SK-N-SH treated with all-trans-retinoic acid at 6 μM for 48 hours (cell line): ENCODE data around the gene AAGAB.

Experiments
- ATAC-seq: fragments of 200-7000 bp; cut with Tn5 transposase; 3 replicates; pipeline ENCODE4 v1.9.1; 2020; ENCODE audit warnings: mild to moderate bottlenecking, moderate library complexity
- ARNTL ChIP-seq: fragments of 450-650 bp; formaldehyde crosslinking; IDR thresholded peaks from 2 replicates; pipeline ENCODE4 v1.5.0; 2020; ENCODE audit warnings: low read depth, mild to moderate bottlenecking, moderate library complexity, borderline replicate concordance
- BACH2 ChIP-seq: fragments of 250-450 bp; sonication (Bioruptor Pico); IDR thresholded peaks from 2 replicates; pipeline ENCODE4 v1.9.0; 2021; ENCODE audit warnings: mild to moderate bottlenecking, borderline replicate concordance
- CSDC2 ChIP-seq: fragments of 250-450 bp; sonication (Bioruptor Pico); IDR thresholded peaks from 2 replicates; pipeline ENCODE4 v1.5.0; 2020; ENCODE audit warnings: mild to moderate bottlenecking, moderate library complexity
- ESRRG ChIP-seq: fragments of 250-450 bp; sonication (Bioruptor Pico); IDR thresholded peaks from 2 replicates; pipeline ENCODE4 v1.6.1; 2021; ENCODE audit warnings: mild to moderate bottlenecking
- GLIS3 ChIP-seq: fragments of 250-450 bp; sonication (Bioruptor Pico); IDR thresholded peaks from 2 replicates; pipeline ENCODE4 v1.5.0; 2020; ENCODE audit warnings: mild to moderate bottlenecking, moderate library complexity
- ISL1 ChIP-seq: fragments of 250-450 bp; sonication (Bioruptor Pico); IDR thresholded peaks from 2 replicates; pipeline ENCODE4 v2.1.2; 2022; ENCODE audit warnings: mild to moderate bottlenecking, moderate library complexity
- OSR1 ChIP-seq: fragments of 250-450 bp; sonication (Bioruptor Pico); IDR thresholded peaks from 2 replicates; pipeline ENCODE4 v1.8.0; 2022; ENCODE audit warnings: moderate library complexity, mild to moderate bottlenecking, inconsistent platforms
- SNAI2 ChIP-seq: fragments of 250-450 bp; sonication (Bioruptor Pico); IDR thresholded peaks from 2 replicates; pipeline ENCODE4 v1.5.0; 2020; ENCODE audit warnings: mild to moderate bottlenecking, moderate library complexity
- TCF4 ChIP-seq: fragments of 250-450 bp; sonication (Bioruptor Pico); IDR thresholded peaks from 2 replicates; pipeline ENCODE4 v1.8.0; 2021; ENCODE audit warnings: mild to moderate bottlenecking, moderate library complexity, borderline replicate concordance
- TOX ChIP-seq: fragments of 250-450 bp; sonication (Bioruptor Pico); IDR thresholded peaks from 2 replicates; pipeline ENCODE4 v1.8.0; 2021; ENCODE audit warnings: mild to moderate bottlenecking, moderate library complexity, borderline replicate concordance
- ZC3H10 ChIP-seq: fragments of 250-450 bp; sonication (Bioruptor Pico); IDR thresholded peaks from 2 replicates; pipeline ENCODE4 v1.5.1; 2021; ENCODE audit warnings: mild to moderate bottlenecking, moderate library complexity
- ZFP3 ChIP-seq: fragments of 250-450 bp; sonication (Bioruptor Pico); IDR thresholded peaks from 2 replicates; pipeline ENCODE4 v1.5.0; 2020; ENCODE audit warnings: mild to moderate bottlenecking, moderate library complexity
- ZNF70 ChIP-seq: fragments of 450-650 bp; formaldehyde crosslinking; IDR thresholded peaks from 2 replicates; pipeline ENCODE4 v1.5.0; 2020; ENCODE audit warnings: mild to moderate bottlenecking, moderate library complexity
- ZNF8 ChIP-seq: fragments of 450-650 bp; formaldehyde crosslinking; IDR thresholded peaks from 2 replicates; pipeline ENCODE4 v1.5.0; 2020; ENCODE audit warnings: mild to moderate bottlenecking, moderate library complexity
- TF ChIP-seq, protein P1 (sequence below): fragments of 250-450 bp; sonication (Bioruptor Pico); IDR thresholded peaks from 2 replicates; pipeline ENCODE4 v1.5.1; 2021; ENCODE audit warnings: mild to moderate bottlenecking, moderate library complexity
- TF ChIP-seq, protein P2 (sequence below): fragments of 250-450 bp; sonication (Bioruptor Pico); IDR thresholded peaks from 2 replicates; pipeline ENCODE4 v1.5.0; 2020; ENCODE audit warnings: mild to moderate bottlenecking, moderate library complexity
- TF ChIP-seq, protein P3 (sequence below): fragments of 250-450 bp; sonication (Bioruptor Pico); IDR thresholded peaks from 2 replicates; pipeline ENCODE4 v1.8.0; 2020; ENCODE audit warnings: mild to moderate bottlenecking, moderate library complexity, borderline replicate concordance
- TF ChIP-seq, protein P4 (sequence below): fragments of 250-450 bp; sonication (Bioruptor Pico); IDR thresholded peaks from 2 replicates; pipeline ENCODE4 v1.8.0; 2021; ENCODE audit warnings: low read depth, mild to moderate bottlenecking, moderate library complexity, borderline replicate concordance
- TF ChIP-seq, protein P5 (sequence below): fragments of 250-450 bp; sonication (Bioruptor Pico); IDR thresholded peaks from 2 replicates; pipeline ENCODE4 v1.5.1; 2020; ENCODE audit warnings: low read depth, mild to moderate bottlenecking, moderate library complexity

AAGAB gene

DNA sequence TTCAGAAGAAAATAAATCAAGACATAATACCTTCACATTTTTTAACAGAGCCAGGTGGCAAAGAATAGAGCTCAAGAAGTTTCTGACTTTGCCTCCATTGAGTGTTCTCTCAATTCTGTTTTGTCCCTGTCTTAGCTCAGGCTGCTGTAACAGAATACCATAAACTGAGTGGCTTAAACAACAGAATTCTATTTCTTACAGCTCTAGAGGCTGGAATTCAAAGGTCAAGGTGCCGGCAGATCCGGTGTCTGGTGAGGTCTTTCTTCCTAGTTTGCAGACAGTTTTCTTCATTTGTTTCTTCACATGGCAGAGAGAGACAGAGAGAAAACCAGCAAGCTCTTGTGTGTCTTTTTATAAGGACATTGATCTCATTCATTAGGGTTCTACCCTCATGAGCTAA, 25.8 kb upstream of the AAGAB start:
- ATAC-seq = no peak
- TF ChIP-seq, protein P1, sequence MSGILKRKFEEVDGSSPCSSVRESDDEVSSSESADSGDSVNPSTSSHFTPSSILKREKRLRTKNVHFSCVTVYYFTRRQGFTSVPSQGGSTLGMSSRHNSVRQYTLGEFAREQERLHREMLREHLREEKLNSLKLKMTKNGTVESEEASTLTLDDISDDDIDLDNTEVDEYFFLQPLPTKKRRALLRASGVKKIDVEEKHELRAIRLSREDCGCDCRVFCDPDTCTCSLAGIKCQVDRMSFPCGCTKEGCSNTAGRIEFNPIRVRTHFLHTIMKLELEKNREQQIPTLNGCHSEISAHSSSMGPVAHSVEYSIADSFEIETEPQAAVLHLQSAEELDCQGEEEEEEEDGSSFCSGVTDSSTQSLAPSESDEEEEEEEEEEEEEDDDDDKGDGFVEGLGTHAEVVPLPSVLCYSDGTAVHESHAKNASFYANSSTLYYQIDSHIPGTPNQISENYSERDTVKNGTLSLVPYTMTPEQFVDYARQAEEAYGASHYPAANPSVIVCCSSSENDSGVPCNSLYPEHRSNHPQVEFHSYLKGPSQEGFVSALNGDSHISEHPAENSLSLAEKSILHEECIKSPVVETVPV (CRISPR knock-in tag) = no peak
- TF ChIP-seq CSDC2 (CRISPR knock-in tag) (no peak), ZFP3 (no peak), TCF4 (no peak), ESRRG (CRISPR knock-in tag) (no peak), GLIS3 (CRISPR knock-in tag) (no peak), ISL1 (CRISPR knock-in tag) (no peak), TOX (CRISPR knock-in tag) (no peak), ZNF8 (CRISPR knock-in tag) (no peak), OSR1 (CRISPR knock-in tag) (no peak)
- TF ChIP-seq, protein P2, sequence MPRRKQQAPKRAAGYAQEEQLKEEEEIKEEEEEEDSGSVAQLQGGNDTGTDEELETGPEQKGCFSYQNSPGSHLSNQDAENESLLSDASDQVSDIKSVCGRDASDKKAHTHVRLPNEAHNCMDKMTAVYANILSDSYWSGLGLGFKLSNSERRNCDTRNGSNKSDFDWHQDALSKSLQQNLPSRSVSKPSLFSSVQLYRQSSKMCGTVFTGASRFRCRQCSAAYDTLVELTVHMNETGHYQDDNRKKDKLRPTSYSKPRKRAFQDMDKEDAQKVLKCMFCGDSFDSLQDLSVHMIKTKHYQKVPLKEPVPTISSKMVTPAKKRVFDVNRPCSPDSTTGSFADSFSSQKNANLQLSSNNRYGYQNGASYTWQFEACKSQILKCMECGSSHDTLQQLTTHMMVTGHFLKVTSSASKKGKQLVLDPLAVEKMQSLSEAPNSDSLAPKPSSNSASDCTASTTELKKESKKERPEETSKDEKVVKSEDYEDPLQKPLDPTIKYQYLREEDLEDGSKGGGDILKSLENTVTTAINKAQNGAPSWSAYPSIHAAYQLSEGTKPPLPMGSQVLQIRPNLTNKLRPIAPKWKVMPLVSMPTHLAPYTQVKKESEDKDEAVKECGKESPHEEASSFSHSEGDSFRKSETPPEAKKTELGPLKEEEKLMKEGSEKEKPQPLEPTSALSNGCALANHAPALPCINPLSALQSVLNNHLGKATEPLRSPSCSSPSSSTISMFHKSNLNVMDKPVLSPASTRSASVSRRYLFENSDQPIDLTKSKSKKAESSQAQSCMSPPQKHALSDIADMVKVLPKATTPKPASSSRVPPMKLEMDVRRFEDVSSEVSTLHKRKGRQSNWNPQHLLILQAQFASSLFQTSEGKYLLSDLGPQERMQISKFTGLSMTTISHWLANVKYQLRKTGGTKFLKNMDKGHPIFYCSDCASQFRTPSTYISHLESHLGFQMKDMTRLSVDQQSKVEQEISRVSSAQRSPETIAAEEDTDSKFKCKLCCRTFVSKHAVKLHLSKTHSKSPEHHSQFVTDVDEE (CRISPR knock-in tag) = no peak
- TF ChIP-seq, protein P3, sequence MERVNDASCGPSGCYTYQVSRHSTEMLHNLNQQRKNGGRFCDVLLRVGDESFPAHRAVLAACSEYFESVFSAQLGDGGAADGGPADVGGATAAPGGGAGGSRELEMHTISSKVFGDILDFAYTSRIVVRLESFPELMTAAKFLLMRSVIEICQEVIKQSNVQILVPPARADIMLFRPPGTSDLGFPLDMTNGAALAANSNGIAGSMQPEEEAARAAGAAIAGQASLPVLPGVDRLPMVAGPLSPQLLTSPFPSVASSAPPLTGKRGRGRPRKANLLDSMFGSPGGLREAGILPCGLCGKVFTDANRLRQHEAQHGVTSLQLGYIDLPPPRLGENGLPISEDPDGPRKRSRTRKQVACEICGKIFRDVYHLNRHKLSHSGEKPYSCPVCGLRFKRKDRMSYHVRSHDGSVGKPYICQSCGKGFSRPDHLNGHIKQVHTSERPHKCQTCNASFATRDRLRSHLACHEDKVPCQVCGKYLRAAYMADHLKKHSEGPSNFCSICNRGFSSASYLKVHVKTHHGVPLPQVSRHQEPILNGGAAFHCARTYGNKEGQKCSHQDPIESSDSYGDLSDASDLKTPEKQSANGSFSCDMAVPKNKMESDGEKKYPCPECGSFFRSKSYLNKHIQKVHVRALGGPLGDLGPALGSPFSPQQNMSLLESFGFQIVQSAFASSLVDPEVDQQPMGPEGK (CRISPR knock-in tag) = no peak
- TF ChIP-seq, protein P4, sequence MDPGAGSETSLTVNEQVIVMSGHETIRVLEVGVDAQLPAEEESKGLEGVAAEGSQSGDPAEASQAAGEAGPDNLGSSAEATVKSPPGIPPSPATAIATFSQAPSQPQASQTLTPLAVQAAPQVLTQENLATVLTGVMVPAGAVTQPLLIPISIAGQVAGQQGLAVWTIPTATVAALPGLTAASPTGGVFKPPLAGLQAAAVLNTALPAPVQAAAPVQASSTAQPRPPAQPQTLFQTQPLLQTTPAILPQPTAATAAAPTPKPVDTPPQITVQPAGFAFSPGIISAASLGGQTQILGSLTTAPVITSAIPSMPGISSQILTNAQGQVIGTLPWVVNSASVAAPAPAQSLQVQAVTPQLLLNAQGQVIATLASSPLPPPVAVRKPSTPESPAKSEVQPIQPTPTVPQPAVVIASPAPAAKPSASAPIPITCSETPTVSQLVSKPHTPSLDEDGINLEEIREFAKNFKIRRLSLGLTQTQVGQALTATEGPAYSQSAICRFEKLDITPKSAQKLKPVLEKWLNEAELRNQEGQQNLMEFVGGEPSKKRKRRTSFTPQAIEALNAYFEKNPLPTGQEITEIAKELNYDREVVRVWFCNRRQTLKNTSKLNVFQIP = no peak
- TF ChIP-seq, protein P5, sequence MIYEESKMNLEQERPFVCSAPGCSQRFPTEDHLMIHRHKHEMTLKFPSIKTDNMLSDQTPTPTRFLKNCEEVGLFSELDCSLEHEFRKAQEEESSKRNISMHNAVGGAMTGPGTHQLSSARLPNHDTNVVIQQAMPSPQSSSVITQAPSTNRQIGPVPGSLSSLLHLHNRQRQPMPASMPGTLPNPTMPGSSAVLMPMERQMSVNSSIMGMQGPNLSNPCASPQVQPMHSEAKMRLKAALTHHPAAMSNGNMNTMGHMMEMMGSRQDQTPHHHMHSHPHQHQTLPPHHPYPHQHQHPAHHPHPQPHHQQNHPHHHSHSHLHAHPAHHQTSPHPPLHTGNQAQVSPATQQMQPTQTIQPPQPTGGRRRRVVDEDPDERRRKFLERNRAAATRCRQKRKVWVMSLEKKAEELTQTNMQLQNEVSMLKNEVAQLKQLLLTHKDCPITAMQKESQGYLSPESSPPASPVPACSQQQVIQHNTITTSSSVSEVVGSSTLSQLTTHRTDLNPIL (CRISPR knock-in tag) = no peak

DNA sequence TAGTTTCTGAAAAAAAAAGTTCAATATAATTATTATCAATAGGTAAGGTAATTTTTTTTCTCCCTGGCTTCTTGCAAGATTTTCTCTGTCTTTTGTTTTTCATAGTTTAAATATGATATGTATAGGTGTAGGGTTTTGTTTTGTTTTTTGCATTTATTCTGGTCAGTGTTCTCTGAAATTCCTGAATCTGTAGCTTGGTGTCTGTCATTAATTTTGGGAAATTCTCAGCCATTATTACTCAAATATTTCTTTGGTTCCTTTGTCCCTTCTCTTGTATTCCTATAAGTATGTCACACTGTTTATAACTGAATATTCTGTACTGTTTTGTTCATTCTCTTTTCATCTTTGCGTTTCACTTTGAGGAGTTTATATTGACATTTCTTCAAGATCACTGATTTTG, 22.2 kb upstream of the AAGAB start:
- no peak for ATAC-seq
- TF ChIP-seq, protein P3 (CRISPR knock-in tag) = no peak
- TF ChIP-seq ZNF70 (CRISPR knock-in tag) = no peak
- no peak for TF ChIP-seq ARNTL (CRISPR knock-in tag)
- TF ChIP-seq ZC3H10 (CRISPR knock-in tag) = no peak
- TF ChIP-seq ZFP3 = no peak
- TF ChIP-seq CSDC2 (CRISPR knock-in tag) = no peak
- no peak for TF ChIP-seq OSR1 (CRISPR knock-in tag)
- TF ChIP-seq SNAI2 (CRISPR knock-in tag) = no peak
- TF ChIP-seq TOX (CRISPR knock-in tag) = no peak
- no peak for TF ChIP-seq ZNF8 (CRISPR knock-in tag)
- no peak for TF ChIP-seq BACH2 (CRISPR knock-in tag)
- TF ChIP-seq, protein P2 (CRISPR knock-in tag) = no peak
- TF ChIP-seq, protein P4 = no peak
- TF ChIP-seq, protein P5 (CRISPR knock-in tag) = no peak
- no peak for TF ChIP-seq ISL1 (CRISPR knock-in tag)
- TF ChIP-seq GLIS3 (CRISPR knock-in tag) = no peak
- TF ChIP-seq, all 23 proteins: peak for 0
